Endothelial cell of umbilical vein (primary cell): ENCODE results near the gene DGKB. TPM values are rescaled to one million over a fixed set of nuclear protein-coding genes. Genes with fewer than 3 reads are reported as not detected.

Experiments used
- BruUV-seq: library from RNA; stranded (reverse); fragments of 400-500 nt; replicated peaks from 2 replicates; lab custom pipeline; 2021; lab: Mats Ljungman, UMichigan
- CTCF ChIA-PET: fragments of 300-600, 350-600 bp; sonication (Branson Sonifier 250); formaldehyde crosslinking; loops from one replicate; lab custom pipeline; 2021; ENCODE audit warnings: antibody characterized with exemption, inconsistent platforms; lab: Charles Lee
- POLR2A ChIA-PET: fragments of 300-600, 350-600 bp; sonication (Branson Sonifier 250); formaldehyde crosslinking; loops from one replicate; lab custom pipeline; 2021; ENCODE audit warnings: antibody characterized with exemption, inconsistent platforms; lab: Charles Lee
- DNase-seq: peaks from one replicate; pipeline ENCODE4 v3.0.0-alpha.2; 2011; ENCODE audit warnings: low read depth, low spot score
- FAIRE-seq: peaks from 2 replicates; lab custom pipeline; 2011; peaks lifted over from hg19 to GRCh38; lab: Jason Lieb, UNC
- H2AFZ ChIP-seq: 2 replicates; pipeline ENCODE4 v1.6.0; 2012; ENCODE audit warnings: low read depth, low read length, control low read depth, inconsistent platforms
- H3K27ac ChIP-seq: 2 replicates; pipeline ENCODE4 v1.5.1; 2011; ENCODE audit warnings: low read depth, mild to moderate bottlenecking, control low read depth, low read length, moderate library complexity; ENCODE audit not compliant: insufficient read depth
- H3K27me3 ChIP-seq, 2 experiments: 2 replicates each; pipeline versions ENCODE4 v1.6.0 to v1.6.1; 2011; ENCODE audit warnings: low read length in 2 of 2, mixed read lengths in 1 of 2; ENCODE audit not compliant: control insufficient read depth in 2 of 2, insufficient read depth in 2 of 2
- H3K36me3 ChIP-seq, 2 experiments: 2 replicates in 1 of 2; 3 replicates in 1 of 2; pipeline ENCODE4 v1.5.1; 2011; ENCODE audit warnings: low read length in 2 of 2, mild to moderate bottlenecking in 1 of 2, moderate library complexity in 1 of 2; ENCODE audit not compliant: control insufficient read depth in 2 of 2, insufficient read depth in 2 of 2; ENCODE audit errors: extremely low read depth in 1 of 2
- H3K4me1 ChIP-seq: 3 replicates; pipeline ENCODE4 v1.5.1; 2011; ENCODE audit warnings: mild to moderate bottlenecking, low read length; ENCODE audit not compliant: control insufficient read depth, insufficient read depth; ENCODE audit errors: extremely low read depth
- H3K4me2 ChIP-seq: 2 replicates; pipeline ENCODE4 v1.6.1; 2011; ENCODE audit warnings: low read length, control low read depth, mixed read lengths; ENCODE audit not compliant: insufficient read depth
- H3K4me3 ChIP-seq, 3 experiments: fragments of 200-600 bp in 1 of 3; sonication (generic), shearing (Covaris generic) in 1 of 3; replicated peaks in 1 of 3; 2 replicates each; pipeline ENCODE4 v1.5.1; 2011 to 2016; ENCODE audit warnings: control low read depth in 3 of 3, low read length in 3 of 3, mild to moderate bottlenecking in 2 of 3, inconsistent platforms in 1 of 3, low read depth in 1 of 3, moderate library complexity in 1 of 3; ENCODE audit not compliant: insufficient read depth in 1 of 3
- H3K79me2 ChIP-seq: 2 replicates; pipeline ENCODE4 v1.6.0; 2012; ENCODE audit warnings: low read length, inconsistent platforms; ENCODE audit not compliant: control insufficient read depth, insufficient read depth
- H3K9ac ChIP-seq: replicated peaks from 2 replicates; pipeline ENCODE3; 2011; ENCODE audit warnings: low read length, control low read depth; ENCODE audit not compliant: insufficient read depth; ENCODE audit errors: extremely low read depth
- H3K9me1 ChIP-seq: replicated peaks from 3 replicates; pipeline ENCODE4 v1.6.0; 2011; ENCODE audit warnings: mild to moderate bottlenecking, low read length; ENCODE audit not compliant: control insufficient read depth, insufficient read depth; ENCODE audit errors: extremely low read depth
- H3K9me3 ChIP-seq: replicated peaks from 2 replicates; pipeline ENCODE4 v1.5.1; 2012; ENCODE audit warnings: low read length, inconsistent platforms; ENCODE audit not compliant: control insufficient read depth, insufficient read depth
- H4K20me1 ChIP-seq: replicated peaks from 2 replicates; pipeline ENCODE3; 2011; ENCODE audit warnings: mild to moderate bottlenecking, low read length; ENCODE audit not compliant: control insufficient read depth, insufficient read depth; ENCODE audit errors: extremely low read depth
- CTCF ChIP-seq, 2 donors: IDR thresholded peaks; 1 replicate in 1 of 2; 2 replicates in 1 of 2; pipeline ENCODE4 v1.5.1; 2011; ENCODE audit warnings: low read length in 2 of 2, mild to moderate bottlenecking in 2 of 2, moderate library complexity in 2 of 2, control low read depth in 1 of 2, inconsistent platforms in 1 of 2, low read depth in 1 of 2; ENCODE audit not compliant: insufficient read depth in 1 of 2; ENCODE audit errors: extremely low read depth in 1 of 2
- EZH2 ChIP-seq: IDR thresholded peaks from 2 replicates; pipeline ENCODE4 v1.6.1; 2012; ENCODE audit warnings: borderline replicate concordance, low read depth, mild to moderate bottlenecking, moderate library complexity, low read length, inconsistent platforms; ENCODE audit not compliant: severe bottlenecking
- FOS ChIP-seq: IDR thresholded peaks from 2 replicates; pipeline ENCODE4 v1.6.1; 2011; ENCODE audit warnings: mild to moderate bottlenecking, low read length, moderate library complexity, borderline replicate concordance; ENCODE audit not compliant: insufficient read depth
- GATA2 ChIP-seq: IDR thresholded peaks from 2 replicates; pipeline ENCODE4 v1.7.0; 2011; ENCODE audit warnings: low read depth, mild to moderate bottlenecking, moderate library complexity, mixed read lengths, low read length; ENCODE audit not compliant: insufficient read length, insufficient read depth
- JUN ChIP-seq: IDR thresholded peaks from 2 replicates; pipeline ENCODE4 v1.6.1; 2011; ENCODE audit warnings: borderline replicate concordance, low read depth; ENCODE audit not compliant: insufficient read length, insufficient read depth
- MAX ChIP-seq: IDR thresholded peaks from 2 replicates; pipeline ENCODE4 v1.6.1; 2011; ENCODE audit not compliant: insufficient read depth, insufficient read length
- MYC ChIP-seq: IDR thresholded peaks from one replicate; pipeline ENCODE4 v1.6.1; 2011; ENCODE audit warnings: mild to moderate bottlenecking, low read depth, low read length
- POLR2A ChIP-seq: IDR thresholded peaks from 2 replicates; pipeline ENCODE4 v1.6.1; 2012; ENCODE audit warnings: low read depth, mild to moderate bottlenecking, control low read depth, low read length
- POLR2AphosphoS5 ChIP-seq: IDR thresholded peaks from 2 replicates; pipeline ENCODE4 v1.6.1; 2012; ENCODE audit warnings: low read depth, mild to moderate bottlenecking, control low read depth, low read length, moderate library complexity; ENCODE audit not compliant: insufficient read depth
- dilution Hi-C: fragments of 300-500 bp; cut with MboI; formaldehyde crosslinking; loops from one replicate; pipeline ENCODE4 v1.15.0; 2019; ENCODE audit warnings: low sequenced_read_pairs; ENCODE audit not compliant: extremely low pct_ligation_motif_present
- intact Hi-C: fragments of 100-400 bp; cut with micrococcal nuclease; formaldehyde crosslinking; loops from one replicate; pipeline ENCODE4 v1.10.0; 2022
- polyA plus RNA-seq, 4 experiments: library from polyadenylated mRNA; depleted of rRNA in 3 of 4; stranded (reverse) in 3 of 4; unstranded in 1 of 4; fragments of >200 nt; gene quantifications; 2 replicates each; pipeline versions ENCODE4 v1.2.1 to v1.2.3, GENCODE V29; 2011 to 2012; ENCODE audit warnings: missing spikeins in 1 of 4
- total RNA-seq: library from RNA; stranded (reverse); gene quantifications from 2 replicates; pipeline ENCODE4 v1.2.3, GENCODE V29; 2021

DGKB gene
- total and polyA plus RNA-seq, 2 donors (not counting 3 experiments of a cell fraction or from before 2014, with no cell fraction given) = not detected

GRCh38 chr7:14418633-14419032, 483.9 kb downstream of the DGKB start:
- Histone ChIP-seq H4K20me1 (no peaks in the 10 kb centered on the region), H3K79me2 (no peaks in the 10 kb centered on the region), H3K36me3 (no peaks in the 10 kb centered on the region), H3K4me1 (no peaks in the 10 kb centered on the region), H3K4me3 (no peak overlapping the region), H3K9me1 (no peaks in the 10 kb centered on the region), H3K9ac (no peak overlapping the region), H3K4me2 (no peak overlapping the region), H3K27me3 (no peaks in the 10 kb centered on the region), H3K27ac (no peak overlapping the region), H3K9me3 (no peaks in the 10 kb centered on the region), H2AFZ (no peak overlapping the region)
- FAIRE-seq = no peak
- TF ChIP-seq EZH2 (no peak), POLR2AphosphoS5 (no peak)
- ChIA-PET POLR2A (no interaction called here), CTCF (no interaction called here)
- DNase-seq = no peak
- intact Hi-C loops (no loop called here), dilution Hi-C loops (no loop called here)
- BruUV-seq = no TSS peak

GRCh38 chr7:14414274-14414986, 488.1 kb downstream of the DGKB start:
- Histone ChIP-seq H4K20me1 (no peaks in the 10 kb centered on the region), H3K27me3 (no peaks in the 10 kb centered on the region), H3K4me2 (no peak overlapping the region), H3K79me2 (no peaks in the 10 kb centered on the region), H3K9me3 (no peaks in the 10 kb centered on the region), H3K9me1 (no peaks in the 10 kb centered on the region), H2AFZ (no peak overlapping the region), H3K36me3 (no peaks in the 10 kb centered on the region), H3K9ac (no peak overlapping the region), H3K4me3 (no peak overlapping the region), H3K4me1 (no peaks in the 10 kb centered on the region), H3K27ac (no peak overlapping the region)
- ChIA-PET CTCF (no interaction called here), POLR2A (no interaction called here)
- no peak for FAIRE-seq
- DNase-seq = no peak
- intact Hi-C loops (no loop called here), dilution Hi-C loops (no loop called here)
- no TSS peak for BruUV-seq
- no peak for TF ChIP-seq FOS
- TF ChIP-seq MAX = no peak
- TF ChIP-seq GATA2 = no peak
- TF ChIP-seq POLR2A = no peak
- TF ChIP-seq CTCF (IDR thresholded peaks at IDR 0.05; ENCODE audit: extremely low read depth in 1 of 2, insufficient read depth in 1 of 2, low read depth in 1 of 2, low read length in 2 of 2) = no peak
- TF ChIP-seq POLR2AphosphoS5 = no peak
- no peak for TF ChIP-seq MYC
- TF ChIP-seq JUN = no peak
- no peak for TF ChIP-seq EZH2
